ENCODE measurements around the gene FAM107B.

FAM107B gene

DNA sequence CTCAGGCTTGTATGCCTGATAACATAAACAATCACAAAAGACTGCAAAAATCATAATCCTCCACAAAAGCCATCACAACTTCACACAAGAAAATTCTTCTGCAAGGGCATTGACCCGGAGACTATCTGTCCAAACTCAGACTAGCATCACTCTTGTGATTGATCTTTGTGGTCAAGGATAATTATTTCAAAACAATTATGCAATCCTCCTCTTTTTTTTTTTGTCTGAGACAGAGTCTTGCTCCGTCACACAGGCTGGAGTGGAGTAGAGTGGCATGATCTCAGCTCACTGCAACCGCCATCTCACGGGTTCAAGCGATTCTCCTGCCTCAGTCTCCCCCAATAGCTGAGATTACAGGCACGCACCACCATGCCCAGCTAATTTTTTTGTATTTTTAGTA is 41.0 kb upstream of the FAM107B start:
- no peak for DNase-seq (ENCODE audit: low read depth, low spot score)
- in situ Hi-C loops (cut with HindIII; ENCODE audit: low sequenced_read_pairs) = no loop called here
- no peak overlapping the region for H3K4me3 ChIP-seq (ENCODE audit: low read depth, low read length)
- TF ChIP-seq, protein P1, sequence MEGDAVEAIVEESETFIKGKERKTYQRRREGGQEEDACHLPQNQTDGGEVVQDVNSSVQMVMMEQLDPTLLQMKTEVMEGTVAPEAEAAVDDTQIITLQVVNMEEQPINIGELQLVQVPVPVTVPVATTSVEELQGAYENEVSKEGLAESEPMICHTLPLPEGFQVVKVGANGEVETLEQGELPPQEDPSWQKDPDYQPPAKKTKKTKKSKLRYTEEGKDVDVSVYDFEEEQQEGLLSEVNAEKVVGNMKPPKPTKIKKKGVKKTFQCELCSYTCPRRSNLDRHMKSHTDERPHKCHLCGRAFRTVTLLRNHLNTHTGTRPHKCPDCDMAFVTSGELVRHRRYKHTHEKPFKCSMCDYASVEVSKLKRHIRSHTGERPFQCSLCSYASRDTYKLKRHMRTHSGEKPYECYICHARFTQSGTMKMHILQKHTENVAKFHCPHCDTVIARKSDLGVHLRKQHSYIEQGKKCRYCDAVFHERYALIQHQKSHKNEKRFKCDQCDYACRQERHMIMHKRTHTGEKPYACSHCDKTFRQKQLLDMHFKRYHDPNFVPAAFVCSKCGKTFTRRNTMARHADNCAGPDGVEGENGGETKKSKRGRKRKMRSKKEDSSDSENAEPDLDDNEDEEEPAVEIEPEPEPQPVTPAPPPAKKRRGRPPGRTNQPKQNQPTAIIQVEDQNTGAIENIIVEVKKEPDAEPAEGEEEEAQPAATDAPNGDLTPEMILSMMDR (IDR thresholded peaks at IDR 0.05; ENCODE audit: low read depth, low read length) = no peak

DNA sequence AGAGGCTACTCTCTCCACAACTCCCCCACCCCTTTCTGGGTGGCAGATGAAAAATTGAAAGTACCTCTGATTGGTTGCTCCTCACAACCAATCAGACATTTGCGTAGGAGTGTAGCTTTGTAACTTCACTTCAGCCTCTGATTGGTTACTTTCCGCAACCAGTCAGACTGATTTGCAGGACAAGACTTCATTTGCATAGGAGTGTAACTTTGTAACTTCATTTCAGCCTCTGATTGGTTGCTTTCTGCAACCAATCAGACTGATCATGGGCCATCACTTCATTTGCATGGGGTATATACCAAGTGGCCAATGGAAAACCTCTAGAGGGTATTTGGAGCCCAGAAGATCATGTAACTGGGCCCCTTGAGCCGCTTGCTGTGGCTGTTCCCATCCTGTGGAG is 37.6 kb upstream of the FAM107B start:
- DNase-seq (ENCODE audit: low read depth, low spot score) = no peak
- TF ChIP-seq, protein P1 (IDR thresholded peaks at IDR 0.05; ENCODE audit: low read depth, low read length) = no peak
- H3K4me3 ChIP-seq (ENCODE audit: low read depth, low read length) = no peak overlapping the region

DNA sequence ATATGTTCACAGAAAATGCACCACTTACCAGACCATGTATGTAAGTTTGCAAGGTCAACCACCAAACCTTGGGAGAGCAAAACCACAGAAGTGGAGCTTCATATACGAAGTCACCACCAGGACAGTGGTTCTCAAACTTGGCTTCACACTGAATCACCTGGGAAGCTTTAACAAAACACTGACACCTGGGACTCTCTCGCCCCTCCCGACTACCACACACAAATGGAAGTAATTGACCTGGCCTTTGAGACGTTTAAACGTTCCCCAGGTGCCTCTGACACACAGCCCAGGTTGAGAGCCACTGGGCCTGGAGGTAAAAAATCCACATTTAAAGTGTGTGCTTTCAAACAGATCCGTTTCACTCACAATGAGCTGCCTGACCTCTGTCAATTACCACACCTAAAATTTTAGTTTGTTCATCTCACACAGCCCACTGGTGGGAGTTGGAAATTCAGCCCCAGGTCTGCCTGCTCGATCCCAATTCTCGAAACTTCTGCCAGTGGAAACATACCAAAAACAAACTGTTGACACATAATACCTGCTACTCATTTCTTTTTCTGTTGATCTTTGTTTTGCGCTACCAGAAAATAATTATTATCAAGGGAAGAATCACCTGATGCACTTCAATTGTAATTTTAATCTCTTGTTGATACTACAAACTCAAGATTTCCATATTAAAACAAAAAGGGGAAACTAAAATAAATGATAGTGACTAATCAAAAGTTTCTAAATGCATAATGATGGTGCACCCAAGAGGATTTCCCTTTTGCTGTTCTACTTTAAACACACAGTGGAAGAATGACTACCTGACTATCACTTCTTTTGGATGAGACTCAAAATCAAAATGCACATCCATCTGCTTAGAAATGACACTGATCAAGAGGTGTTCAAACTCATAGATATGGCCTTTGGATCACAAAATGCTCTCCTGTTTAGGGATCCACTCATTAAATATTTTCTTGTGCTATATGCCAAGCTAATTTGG is 36.6 kb upstream of the FAM107B start:
- TF ChIP-seq, protein P1 (IDR thresholded peaks at IDR 0.05; ENCODE audit: low read depth, low read length) = no peak
- in situ Hi-C loops (cut with HindIII; ENCODE audit: low sequenced_read_pairs) = no loop called here

More for the DNA sequence above, 37.6 kb upstream of the FAM107B start:
- in situ Hi-C loops (cut with HindIII; ENCODE audit: low sequenced_read_pairs) = no loop called here

DNA sequence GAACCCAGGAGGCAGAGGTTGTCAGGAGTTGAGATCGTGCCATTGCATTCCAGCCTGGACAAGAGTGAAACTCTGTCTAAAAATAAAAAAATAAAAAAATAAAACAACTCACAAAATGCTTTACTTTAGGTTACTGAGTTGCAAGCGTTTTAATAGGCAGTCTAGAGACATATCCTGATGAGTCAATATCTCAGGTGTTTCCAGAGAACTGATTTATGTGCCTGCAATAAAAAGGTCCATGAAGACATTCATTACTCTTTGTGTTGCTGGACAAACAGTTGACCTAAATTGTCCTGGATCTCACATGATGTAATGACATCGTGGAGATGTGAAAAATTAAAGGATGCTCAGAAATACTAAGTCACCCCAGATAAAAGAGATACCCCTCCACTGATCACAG is 31.6 kb upstream of the FAM107B start:
- in situ Hi-C loops (cut with HindIII; ENCODE audit: low sequenced_read_pairs) = no loop called here
- TF ChIP-seq, protein P1 (IDR thresholded peaks at IDR 0.05; ENCODE audit: low read depth, low read length) = no peak

More for the DNA sequence above, 36.6 kb upstream of the FAM107B start:
- H3K4me3 ChIP-seq (ENCODE audit: low read depth, low read length) = no peak overlapping the region
- DNase-seq (ENCODE audit: low read depth, low spot score) = no peak

DNA sequence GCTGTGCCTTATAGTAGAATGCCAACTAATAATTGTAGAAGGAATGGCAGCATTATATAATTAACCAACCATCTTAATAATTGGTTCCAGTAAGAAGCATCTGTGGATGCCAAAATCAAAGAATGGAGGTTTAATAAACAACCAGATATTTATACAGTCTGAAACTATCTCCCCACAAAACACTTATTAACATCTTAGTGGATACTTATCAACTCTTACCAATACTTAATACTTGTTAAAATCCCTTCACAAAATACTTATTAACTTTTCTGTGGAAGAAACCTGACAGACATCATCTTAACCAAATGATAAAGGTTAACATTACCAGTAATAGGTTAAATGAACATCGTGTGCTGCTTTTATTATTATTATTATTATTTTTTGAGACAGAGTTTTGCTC is 29.1 kb upstream of the FAM107B start:
- DNase-seq (ENCODE audit: low read depth, low spot score) = no peak
- TF ChIP-seq, protein P1 (IDR thresholded peaks at IDR 0.05; ENCODE audit: low read depth, low read length) = no peak
- in situ Hi-C loops (cut with HindIII; ENCODE audit: low sequenced_read_pairs) = no loop called here
- no peak overlapping the region for H3K4me3 ChIP-seq (ENCODE audit: low read depth, low read length)

More for the DNA sequence above, 31.6 kb upstream of the FAM107B start:
- H3K4me3 ChIP-seq (ENCODE audit: low read depth, low read length) = no peak overlapping the region
- DNase-seq (ENCODE audit: low read depth, low spot score) = no peak

DNA sequence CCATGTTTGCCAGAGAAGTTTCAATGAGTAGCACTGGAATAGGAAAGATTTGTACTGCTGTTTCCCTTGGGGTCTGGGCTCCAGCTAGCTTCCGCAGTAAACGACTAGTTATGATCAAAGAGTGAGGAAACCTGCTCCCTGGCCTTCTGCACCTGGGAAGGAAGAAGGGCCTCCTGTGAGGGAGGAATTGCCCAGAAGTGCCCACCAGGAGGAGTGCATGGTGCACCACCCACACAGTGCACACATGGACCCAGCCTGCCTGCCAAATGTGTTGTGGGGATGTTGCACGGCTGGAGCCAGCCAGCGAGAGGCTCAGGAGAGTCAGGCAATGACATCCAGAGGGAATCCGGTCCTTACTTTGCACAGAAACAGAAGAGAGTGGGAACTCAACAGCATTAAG is 27.0 kb upstream of the FAM107B start:
- no peak overlapping the region for H3K4me3 ChIP-seq (ENCODE audit: low read depth, low read length)
- in situ Hi-C loops (cut with HindIII; ENCODE audit: low sequenced_read_pairs) = no loop called here
- TF ChIP-seq, protein P1 (IDR thresholded peaks at IDR 0.05; ENCODE audit: low read depth, low read length) = no peak
- no peak for DNase-seq (ENCODE audit: low read depth, low spot score)
